ENCODE results near the gene NUDT5.
"Not testable (repeated sequence)": the region's sequence is repeated elsewhere in the genome, so short reads cannot be mapped to it uniquely, and the experiment has no call there.

NUDT5 gene

DNA sequence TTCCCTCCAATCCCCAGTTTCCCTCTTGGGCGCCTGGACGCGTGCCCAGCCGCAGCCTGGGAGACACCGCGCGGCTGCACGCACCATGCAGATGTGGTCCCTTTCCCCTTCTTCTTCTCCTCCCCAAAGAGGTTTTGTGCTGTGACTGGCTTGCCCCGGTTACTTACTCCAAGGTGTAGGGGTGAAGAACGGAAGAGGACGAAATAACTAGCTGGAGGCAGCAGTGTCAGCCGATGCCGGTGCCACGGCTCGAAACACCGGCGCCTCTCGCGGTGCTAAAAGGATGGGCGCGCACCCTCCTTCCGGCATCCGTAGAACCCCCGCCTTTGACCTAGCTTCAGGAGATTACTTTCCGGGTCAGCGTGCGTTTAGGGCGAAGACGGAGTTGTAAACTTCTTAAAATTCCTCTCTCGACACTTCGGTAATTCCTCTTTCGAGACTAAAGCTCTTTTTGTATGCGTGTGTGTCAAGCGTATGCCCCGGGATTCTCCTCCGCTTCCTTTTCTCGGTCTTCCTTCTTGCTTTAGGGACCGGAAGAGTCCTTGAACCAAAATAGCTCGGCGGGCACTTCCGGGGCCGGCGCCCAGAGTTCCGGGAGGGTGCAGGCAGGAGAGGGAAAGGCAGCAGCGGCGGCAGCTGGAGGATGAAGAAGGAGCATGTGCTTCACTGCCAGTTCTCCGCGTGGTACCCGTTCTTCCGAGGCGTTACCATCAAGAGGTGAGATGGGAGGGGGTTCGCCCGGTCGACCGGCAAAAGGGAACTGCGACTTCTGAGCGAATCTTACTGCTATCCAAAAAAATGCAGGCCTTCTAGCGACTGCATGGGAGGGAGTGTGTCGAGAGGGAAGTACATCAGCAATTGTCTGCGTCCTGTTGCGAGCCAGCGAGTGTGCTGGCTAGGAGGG is at the start of gene NUDT5, which contains the start of gene CDC123:
Gene NUDT5 (minus strand): TSS at position 289 of the 904 bp plus-strand sequence. CDS start 9,600 bp downstream, outside the sequence.
Gene CDC123 (plus strand): TSS at position 586 of the 904 bp plus-strand sequence. CDS start 58 bp downstream, at position 644.
- peak; percentile 66 for DNase-seq

- no peak for DNase-seq
Observed at GRCh38 chr10:12243864-12244620, 48.4 kb upstream of the NUDT5 start.

DNA sequence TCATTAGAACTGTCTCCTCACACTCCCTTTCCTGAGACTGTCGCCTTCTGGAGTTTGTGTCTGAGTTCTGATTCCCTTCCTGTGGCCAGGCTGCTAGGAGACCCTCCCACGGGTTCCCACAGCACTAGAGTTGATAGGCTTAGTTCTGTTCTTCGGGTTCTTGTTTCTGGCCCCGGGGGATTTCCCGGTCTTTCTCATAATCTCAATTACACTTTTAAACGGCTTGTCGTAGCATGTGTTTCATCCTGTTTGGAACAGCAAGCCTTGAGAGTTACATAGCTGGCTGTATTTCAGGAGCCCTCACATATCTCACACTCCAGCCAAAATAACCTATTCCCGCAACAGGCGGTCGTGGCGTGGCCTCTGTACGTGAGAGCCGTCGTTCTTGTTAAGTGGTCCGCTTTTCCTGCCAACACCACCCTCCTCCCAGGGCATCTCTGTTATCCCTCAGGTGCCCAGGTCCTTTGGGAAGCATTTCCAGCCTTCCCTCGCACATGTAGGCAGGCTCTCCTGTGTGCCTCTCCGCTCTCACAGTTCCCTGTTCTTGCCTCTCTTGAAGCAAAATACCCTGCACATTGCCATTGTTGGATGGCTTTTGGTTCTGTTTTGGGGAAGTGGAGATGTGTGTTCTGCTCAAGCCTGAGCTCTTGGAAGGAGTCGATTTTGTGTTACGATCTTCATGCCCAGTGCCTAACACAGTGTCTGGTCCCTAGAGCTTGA is 46.3 kb upstream of the NUDT5 start:
- DNase-seq = no peak

DNA sequence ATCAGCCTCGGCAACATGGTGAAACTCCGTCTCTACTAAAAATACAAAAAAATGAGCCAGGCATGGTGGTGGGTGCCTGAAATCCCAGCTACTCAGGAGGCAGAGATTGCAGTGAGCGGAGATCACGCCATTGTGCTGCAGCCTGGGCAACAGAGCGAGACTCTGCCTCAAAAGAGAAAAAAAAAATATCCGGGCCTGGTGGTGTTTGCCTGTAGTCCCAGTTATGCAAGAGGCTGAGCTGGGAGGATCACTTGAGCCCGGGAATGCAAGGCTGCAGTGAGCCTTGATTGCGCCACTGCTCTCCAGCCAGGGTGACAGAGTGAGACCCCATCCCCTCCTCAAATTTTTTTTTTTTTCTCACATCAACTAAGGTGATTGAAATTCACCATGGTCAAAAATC is 43.1 kb upstream of the NUDT5 start:
- DNase-seq = no peak

GRCh38 chr10:12237265-12238220 is 41.9 kb upstream of the NUDT5 start:
- DNase-seq = no peak

DNA sequence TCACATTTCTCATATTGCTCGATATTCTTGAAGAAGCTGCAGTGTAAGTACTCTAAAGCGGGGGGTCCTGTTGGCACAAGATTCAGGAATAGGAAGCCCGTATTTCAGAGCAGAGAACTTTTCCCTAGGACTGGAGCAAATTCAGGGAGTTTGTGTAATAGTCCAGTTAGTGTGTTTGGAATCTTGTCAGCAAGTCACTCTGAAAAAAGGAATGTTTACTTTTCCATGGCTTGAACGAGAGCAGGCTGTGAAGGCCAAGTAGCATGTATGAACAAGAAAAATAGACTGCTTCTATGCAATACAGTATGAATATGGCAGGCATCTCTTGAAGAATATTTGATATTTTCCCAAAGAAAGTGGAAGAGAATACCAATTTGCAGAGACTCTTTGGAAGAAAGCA is 40.1 kb upstream of the NUDT5 start:
- no peak for DNase-seq

DNA sequence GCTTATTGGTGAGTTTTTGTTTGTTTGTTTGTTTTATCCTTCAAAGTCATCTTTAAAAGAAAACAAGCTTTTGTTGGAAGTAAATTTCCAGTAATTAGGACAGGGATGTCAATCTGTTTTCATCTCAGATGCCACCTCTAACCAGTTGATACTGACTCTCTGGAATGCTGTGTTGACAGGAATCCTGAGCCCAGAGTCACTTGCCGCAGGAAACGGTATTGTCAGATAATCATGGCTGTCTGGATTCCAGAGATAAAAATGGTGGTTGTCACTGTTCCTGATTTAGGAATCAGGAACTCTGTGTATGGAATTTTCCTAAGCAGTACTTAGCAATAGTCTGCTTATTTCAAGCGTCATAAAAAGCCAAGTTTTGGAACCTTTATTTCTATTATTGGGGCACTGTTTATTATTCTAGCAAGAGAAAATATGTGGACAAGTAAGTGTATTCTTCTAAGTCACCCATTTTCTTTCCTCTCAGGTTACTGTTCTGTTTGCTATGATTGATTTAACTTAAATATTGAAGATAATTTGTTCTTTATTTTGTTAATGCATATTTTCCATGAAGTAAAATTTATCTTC is 39.5 kb upstream of the NUDT5 start:
- DNase-seq = no peak

- not testable (repeated sequence) for DNase-seq
Observed at GRCh38 chr10:12234687-12235086, 39.0 kb upstream of the NUDT5 start.

DNA sequence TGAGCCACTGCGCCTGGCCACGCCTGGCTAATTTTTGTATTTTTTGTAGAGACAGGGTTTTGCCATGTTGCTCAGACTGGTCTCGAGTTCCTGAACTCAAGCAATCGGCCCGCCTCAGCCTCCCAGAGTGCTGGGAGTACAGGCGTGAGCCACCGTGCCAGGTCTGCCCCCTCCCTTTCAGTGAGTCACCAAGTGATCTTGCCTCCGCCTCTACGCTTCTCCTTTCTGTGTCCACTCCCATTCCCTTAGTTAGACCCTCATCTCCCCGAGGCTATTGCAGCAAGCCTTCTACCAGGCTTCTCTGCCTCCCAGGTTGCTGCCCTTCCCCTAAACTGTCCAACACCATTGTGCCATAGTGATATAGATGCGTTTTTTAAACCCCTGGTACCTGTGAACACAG is 33.2 kb upstream of the NUDT5 start:
- DNase-seq = no peak

DNA sequence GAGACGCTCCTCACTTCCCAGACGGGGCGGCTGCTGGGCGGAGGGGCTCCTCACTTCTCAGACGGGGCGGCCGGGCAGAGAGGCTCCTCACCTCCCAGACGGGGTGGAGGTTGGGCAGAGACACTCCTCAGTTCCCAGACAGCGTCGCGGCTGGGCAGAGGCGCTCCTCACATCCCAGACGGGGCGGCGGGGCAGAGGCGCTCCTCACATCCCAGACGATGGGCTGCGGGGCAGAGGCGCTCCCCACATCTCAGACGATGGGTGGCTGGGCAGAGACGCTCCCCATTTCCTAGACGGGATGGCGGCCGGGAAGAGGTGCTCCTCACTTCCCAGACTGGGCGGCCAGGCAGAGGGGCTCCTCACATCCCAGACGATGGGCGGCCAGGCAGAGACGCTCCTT is 30.7 kb upstream of the NUDT5 start:
- not testable (repeated sequence) for DNase-seq

- DNase-seq = no peak
Observed at GRCh38 chr10:12225444-12225843, 29.8 kb upstream of the NUDT5 start.

DNA sequence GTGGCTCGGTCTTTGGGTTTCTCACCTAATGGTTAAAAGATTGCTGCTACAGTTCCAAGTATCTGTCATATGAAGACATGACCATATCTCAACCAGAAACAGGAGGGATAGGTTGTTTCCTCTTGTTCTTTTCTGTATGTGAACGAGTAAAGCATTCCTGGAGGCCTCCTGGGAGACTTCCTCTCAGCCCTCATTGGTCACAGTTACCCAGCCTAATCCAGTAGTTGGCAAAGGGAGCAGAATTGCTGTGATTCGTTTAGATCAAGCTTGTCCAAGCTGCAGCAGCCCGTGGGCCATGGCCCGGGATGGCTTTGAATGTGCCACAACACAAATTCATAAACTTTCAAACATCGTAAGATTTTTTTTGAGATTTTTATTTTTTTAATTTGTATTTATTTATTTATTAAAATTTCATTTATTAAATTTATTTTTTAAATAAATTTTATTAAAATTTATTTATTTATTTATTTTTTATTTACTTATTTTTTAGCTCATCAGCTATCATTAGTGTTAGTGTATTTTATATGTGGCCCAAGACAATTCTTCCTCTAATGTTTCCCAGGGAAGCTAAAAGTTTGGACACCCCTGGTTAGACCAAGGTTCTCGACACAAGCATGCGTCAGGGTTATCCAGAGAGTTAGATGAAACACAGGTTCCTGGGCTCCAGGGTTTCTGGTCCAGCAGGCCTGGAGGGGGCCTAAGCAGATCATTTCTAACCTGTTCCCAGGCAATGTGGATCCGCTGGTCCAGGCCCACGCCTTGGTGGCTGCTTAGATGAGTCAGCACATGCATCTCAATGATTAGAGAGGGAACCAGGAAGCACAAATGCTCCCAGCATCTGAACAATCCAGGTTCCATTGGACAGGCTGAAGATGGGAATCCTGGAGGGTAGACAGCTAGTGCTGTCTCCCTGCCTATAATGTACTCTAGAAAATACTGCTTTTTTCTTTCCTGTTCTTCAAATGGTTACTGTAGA is 25.9 kb upstream of the NUDT5 start:
- DNase-seq = no peak

- no peak for DNase-seq
Observed at GRCh38 chr10:12218991-12219390, 23.3 kb upstream of the NUDT5 start.

- DNase-seq = no peak
Observed at GRCh38 chr10:12214763-12215218, 19.1 kb upstream of the NUDT5 start.

- DNase-seq = no peak
Observed at GRCh38 chr10:12214093-12214492, 18.4 kb upstream of the NUDT5 start.

GRCh38 chr10:12213621-12214020 is 17.9 kb upstream of the NUDT5 start:
- DNase-seq = no peak

- DNase-seq = no peak
Observed at GRCh38 chr10:12212454-12212853, 16.8 kb upstream of the NUDT5 start.

DNA sequence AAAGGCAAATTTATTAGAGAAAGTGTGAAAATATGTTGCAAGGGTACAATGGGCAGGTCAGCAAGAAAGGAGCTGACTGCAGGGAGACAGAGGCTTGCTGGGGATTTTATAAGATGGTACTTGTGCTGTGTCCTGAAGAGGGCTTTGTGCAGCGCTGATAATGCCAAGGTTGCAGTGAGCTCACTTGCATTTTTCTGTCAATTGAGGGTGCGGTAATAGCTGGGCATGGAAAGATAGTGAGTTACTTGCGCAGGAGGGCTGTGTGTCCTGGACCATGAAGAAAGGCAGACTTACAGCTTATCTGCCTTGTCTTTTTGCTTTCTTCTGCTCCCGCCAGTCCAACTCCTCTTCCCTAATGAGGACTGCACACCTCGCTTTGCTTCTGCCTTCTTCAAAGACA is 12.8 kb upstream of the NUDT5 start:
- no peak for DNase-seq

DNA sequence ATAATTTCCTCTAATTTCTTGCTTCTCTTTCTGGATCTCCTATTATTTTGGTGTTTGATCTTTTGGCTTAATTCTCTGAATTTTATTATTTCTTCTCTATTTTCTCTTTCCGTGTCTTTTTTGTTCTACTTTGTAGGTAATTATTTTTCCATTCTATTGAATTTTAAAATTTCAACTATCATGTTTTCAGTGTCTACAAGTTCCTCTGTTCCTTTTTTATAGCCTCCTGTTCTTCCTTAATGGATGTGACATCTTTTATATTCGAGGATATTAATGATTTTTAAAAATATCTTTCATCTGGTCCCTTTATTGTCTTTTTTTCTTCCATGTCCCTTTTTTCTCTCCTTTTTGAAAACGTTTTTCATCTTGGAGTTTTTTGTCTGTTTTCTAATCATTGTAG is 11.4 kb upstream of the NUDT5 start:
- DNase-seq = no peak

DNA sequence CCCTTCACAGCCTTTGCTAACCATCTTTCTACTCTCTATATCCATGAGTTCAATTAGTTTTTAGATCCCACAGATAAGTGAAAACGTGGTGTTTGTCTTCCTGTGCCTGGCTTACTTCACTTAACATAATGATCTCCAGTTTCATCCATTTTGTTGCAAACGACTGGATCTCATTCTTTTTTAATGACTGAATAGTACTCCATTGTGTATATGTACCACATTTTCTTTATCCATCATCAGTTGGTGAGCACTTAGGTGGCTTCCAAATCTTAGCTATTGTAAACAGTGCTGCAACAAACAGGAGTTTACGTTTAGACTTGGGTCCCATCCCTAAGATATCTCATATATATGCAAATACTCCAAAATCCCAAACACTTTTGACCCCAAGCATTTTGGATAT is 9.4 kb upstream of the NUDT5 start:
- DNase-seq = no peak

Measured in DMS79 (cell line).